ENCODE results near the gene SLC25A38. TPM values are rescaled to one million over a fixed set of nuclear protein-coding genes. Genes with fewer than 3 reads are reported as not detected.

SLC25A38 gene
- total RNA-seq, 1 donor from 2014 or later, result 30.8 TPM

DNA sequence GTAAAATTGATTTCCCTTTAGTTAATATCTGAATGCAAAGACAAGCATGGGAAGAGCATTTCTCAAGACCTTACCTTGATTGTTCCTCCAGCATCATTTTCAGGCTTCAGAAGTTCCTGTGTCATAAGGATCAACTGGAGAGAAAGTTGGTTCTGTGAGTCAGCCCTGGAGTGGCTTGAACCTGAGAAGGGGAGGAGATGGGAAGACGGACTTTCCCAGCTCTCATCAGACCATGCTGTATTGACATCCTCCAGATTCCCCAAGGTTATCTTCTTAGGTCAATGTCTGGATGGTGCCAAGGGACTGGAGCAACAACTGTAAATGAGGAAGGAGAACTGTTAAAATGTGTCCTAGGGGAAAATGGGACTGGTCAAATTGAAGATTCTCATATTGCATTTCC is 44.3 kb downstream of the SLC25A38 start:
- no peaks in the 10 kb centered on the region for H3K27me3 ChIP-seq (ENCODE audit: control insufficient read depth, insufficient read depth, low read length)
- TF ChIP-seq, protein P1, sequence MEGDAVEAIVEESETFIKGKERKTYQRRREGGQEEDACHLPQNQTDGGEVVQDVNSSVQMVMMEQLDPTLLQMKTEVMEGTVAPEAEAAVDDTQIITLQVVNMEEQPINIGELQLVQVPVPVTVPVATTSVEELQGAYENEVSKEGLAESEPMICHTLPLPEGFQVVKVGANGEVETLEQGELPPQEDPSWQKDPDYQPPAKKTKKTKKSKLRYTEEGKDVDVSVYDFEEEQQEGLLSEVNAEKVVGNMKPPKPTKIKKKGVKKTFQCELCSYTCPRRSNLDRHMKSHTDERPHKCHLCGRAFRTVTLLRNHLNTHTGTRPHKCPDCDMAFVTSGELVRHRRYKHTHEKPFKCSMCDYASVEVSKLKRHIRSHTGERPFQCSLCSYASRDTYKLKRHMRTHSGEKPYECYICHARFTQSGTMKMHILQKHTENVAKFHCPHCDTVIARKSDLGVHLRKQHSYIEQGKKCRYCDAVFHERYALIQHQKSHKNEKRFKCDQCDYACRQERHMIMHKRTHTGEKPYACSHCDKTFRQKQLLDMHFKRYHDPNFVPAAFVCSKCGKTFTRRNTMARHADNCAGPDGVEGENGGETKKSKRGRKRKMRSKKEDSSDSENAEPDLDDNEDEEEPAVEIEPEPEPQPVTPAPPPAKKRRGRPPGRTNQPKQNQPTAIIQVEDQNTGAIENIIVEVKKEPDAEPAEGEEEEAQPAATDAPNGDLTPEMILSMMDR (IDR thresholded peaks at IDR 0.05; ENCODE audit: insufficient read depth, low read length, poor library complexity, severe bottlenecking), result no peak
- no peak for DNase-seq (ENCODE audit: low read depth)
- H3K36me3 ChIP-seq (ENCODE audit: control insufficient read depth, insufficient read depth, low read length), result no peaks in the 10 kb centered on the region
- no peak overlapping the region for H3K4me3 ChIP-seq (ENCODE audit: low read depth, low read length)

DNA sequence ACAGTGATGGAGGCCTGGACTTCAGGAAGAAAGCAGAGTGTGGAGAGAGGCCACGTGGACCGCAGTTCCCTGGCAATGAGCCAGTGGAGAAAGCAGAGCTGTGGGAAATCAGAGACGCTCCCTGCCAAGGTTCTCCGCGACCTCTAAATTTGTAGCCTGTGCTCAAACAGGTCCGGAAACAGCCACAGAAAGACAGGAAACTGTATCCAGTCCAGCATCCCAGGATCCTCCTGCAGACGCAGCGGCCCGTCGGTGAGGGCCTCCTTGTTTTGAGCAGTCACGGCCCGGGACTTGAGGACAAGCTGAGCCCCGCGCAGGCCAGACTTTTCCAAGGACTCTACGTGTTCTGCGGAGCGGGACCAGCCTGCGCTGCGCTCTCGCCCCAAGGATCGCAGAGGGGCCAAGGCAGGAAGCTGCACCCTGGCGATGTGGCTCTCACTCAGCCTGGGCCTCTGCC is 45.6 kb downstream of the SLC25A38 start:
- H3K4me3 ChIP-seq (ENCODE audit: low read depth, low read length), result no peak overlapping the region
- DNase-seq (ENCODE audit: low read depth), result no peak
- TF ChIP-seq, protein P1 (IDR thresholded peaks at IDR 0.05; ENCODE audit: insufficient read depth, low read length, poor library complexity, severe bottlenecking), result no peak
- no peaks in the 10 kb centered on the region for H3K27me3 ChIP-seq (ENCODE audit: control insufficient read depth, insufficient read depth, low read length)
- H3K36me3 ChIP-seq (ENCODE audit: control insufficient read depth, insufficient read depth, low read length), result no peaks in the 10 kb centered on the region

DNA sequence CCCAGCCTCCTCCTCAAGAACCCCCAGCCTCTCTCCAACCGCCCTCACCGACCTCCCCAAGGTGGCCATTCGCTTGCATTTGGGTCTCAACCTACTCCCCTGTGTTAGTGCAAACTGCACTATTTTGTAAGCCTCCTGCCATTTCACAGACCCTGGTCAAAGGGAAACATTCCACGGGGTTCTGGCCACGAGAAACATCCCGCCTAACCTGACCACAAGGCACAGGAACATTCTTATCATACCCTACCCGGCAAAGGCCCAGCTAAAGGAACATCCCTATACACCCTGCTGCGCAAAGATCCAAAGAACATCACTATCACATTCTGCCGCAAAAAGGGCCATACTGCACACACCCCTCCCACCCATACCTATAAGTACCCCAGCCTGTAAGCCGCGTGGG is 46.3 kb downstream of the SLC25A38 start:
- Histone ChIP-seq H3K27me3 (ENCODE audit: control insufficient read depth, insufficient read depth, low read length) (no peaks in the 10 kb centered on the region), H3K4me3 (ENCODE audit: low read depth, low read length) (no peak overlapping the region), H3K36me3 (ENCODE audit: control insufficient read depth, insufficient read depth, low read length) (no peaks in the 10 kb centered on the region)
- TF ChIP-seq, protein P1 (IDR thresholded peaks at IDR 0.05; ENCODE audit: insufficient read depth, low read length, poor library complexity, severe bottlenecking), result no peak
- DNase-seq (ENCODE audit: low read depth), result no peak

DNA sequence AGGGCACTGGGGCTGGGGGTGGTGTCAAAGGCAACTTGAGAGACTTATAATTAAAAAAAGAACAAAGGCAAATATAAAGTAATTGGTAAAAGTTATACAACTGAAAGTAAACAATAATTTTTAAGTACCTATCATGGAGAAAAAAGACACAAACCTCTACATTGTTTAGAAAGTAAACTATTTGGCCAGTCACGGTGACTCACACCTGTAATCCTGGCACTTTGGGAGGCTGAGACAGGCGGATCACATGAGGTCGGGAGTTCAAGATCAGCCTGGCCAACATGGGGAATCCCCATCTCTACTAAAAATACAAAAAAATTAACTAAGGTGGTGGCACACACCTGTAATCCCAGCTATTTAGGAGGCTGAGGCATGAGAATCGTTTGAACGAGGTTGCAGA is 49.2 kb downstream of the SLC25A38 start:
- H3K27me3 ChIP-seq (ENCODE audit: control insufficient read depth, insufficient read depth, low read length), result no peaks in the 10 kb centered on the region
- no peak for DNase-seq (ENCODE audit: low read depth)
- TF ChIP-seq, protein P1 (IDR thresholded peaks at IDR 0.05; ENCODE audit: insufficient read depth, low read length, poor library complexity, severe bottlenecking), result no peak
- H3K36me3 ChIP-seq (ENCODE audit: control insufficient read depth, insufficient read depth, low read length), result no peaks in the 10 kb centered on the region
- H3K4me3 ChIP-seq (ENCODE audit: low read depth, low read length), result no peak overlapping the region

DNA sequence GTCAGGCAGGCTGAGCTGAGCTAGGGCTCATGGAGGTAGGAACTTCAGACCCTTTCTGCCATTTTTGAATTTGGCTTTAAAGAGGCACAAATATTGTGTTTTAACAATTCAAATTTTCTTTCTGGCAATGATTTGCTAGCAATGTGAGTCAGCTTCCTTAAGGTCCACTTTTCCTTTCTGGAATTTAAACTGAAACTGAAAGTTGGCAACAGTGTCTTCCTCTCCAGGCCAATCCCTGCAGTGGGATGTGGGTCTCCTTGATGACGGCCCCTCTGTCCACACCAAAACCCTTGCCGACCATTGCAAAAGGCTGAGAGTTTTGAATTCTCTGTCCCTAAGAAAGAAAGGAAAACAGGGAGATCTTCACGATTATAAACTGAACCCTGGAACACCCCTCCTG is 50.5 kb downstream of the SLC25A38 start:
- no peaks in the 10 kb centered on the region for H3K36me3 ChIP-seq (ENCODE audit: control insufficient read depth, insufficient read depth, low read length)
- TF ChIP-seq, protein P1 (IDR thresholded peaks at IDR 0.05; ENCODE audit: insufficient read depth, low read length, poor library complexity, severe bottlenecking), result no peak
- H3K4me3 ChIP-seq (ENCODE audit: low read depth, low read length), result no peak overlapping the region
- peak; percentile 51 for DNase-seq (ENCODE audit: low read depth)
- H3K27me3 ChIP-seq (ENCODE audit: control insufficient read depth, insufficient read depth, low read length), result no peaks in the 10 kb centered on the region

DNA sequence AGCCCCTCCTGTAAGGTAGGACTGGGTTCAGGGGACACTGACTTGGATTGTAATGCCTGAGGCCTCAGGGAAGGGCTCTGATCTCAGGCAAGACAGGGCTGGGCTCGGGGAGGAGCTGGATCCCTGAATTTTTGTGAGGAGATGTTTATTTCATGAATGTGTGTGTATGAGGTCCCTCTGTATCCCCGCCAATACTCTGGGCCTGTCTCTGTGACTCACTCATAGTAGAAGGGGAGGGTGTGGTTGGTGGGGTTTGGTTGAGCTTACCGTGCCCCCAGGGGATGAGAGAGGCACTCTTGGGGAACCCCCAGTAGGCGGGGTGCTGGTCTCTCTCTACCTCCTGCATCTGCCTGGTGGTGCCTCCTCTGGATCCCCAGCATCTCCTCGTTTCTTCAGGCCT is 51.4 kb downstream of the SLC25A38 start:
- DNase-seq (ENCODE audit: low read depth), result no peak
- TF ChIP-seq, protein P1 (IDR thresholded peaks at IDR 0.05; ENCODE audit: insufficient read depth, low read length, poor library complexity, severe bottlenecking), result no peak

More for the DNA sequence above, 51.4 kb downstream of the SLC25A38 start:
- Histone ChIP-seq H3K36me3 (ENCODE audit: control insufficient read depth, insufficient read depth, low read length) (no peaks in the 10 kb centered on the region), H3K27me3 (ENCODE audit: control insufficient read depth, insufficient read depth, low read length) (no peaks in the 10 kb centered on the region), H3K4me3 (ENCODE audit: low read depth, low read length) (no peak overlapping the region)
